Measurements from ENCODE around the gene MAPK13.

DNA sequence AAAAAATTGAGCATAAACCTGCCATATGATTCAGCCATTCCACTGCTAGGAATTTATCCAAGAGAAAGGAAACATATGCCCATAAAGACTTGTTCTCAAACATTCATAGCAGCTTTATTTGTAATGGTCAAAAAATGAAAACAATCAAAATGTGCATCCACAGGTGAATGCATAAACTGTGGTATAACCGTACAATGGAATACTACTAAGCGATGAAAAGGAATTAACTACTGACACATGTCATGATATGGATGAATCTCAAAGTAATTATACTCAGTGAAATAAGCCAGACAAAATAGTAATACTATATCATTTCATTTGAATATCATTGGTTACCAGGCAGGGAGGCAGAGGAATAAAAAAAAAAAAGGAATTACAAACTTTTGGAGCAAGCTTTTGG is 40.4 kb downstream of the MAPK13 start:
- TF ChIP-seq, protein P1, sequence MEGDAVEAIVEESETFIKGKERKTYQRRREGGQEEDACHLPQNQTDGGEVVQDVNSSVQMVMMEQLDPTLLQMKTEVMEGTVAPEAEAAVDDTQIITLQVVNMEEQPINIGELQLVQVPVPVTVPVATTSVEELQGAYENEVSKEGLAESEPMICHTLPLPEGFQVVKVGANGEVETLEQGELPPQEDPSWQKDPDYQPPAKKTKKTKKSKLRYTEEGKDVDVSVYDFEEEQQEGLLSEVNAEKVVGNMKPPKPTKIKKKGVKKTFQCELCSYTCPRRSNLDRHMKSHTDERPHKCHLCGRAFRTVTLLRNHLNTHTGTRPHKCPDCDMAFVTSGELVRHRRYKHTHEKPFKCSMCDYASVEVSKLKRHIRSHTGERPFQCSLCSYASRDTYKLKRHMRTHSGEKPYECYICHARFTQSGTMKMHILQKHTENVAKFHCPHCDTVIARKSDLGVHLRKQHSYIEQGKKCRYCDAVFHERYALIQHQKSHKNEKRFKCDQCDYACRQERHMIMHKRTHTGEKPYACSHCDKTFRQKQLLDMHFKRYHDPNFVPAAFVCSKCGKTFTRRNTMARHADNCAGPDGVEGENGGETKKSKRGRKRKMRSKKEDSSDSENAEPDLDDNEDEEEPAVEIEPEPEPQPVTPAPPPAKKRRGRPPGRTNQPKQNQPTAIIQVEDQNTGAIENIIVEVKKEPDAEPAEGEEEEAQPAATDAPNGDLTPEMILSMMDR (IDR thresholded peaks at IDR 0.05; ENCODE audit: insufficient read depth, low read depth, low read length): no peak
- no peak for TF ChIP-seq EZH2 (IDR thresholded peaks at IDR 0.05; ENCODE audit: insufficient read depth, low read length)
